ENCODE data around the gene CNOT6.

GRCh38 chr5:180474569-180474968, 19.6 kb upstream of the CNOT6 start:
- TF ChIP-seq SETDB1 (IDR thresholded peaks at IDR 0.05; ENCODE audit: insufficient read length, low read length) (no peak), ZFP69B (tag by site-specific recombination; IDR thresholded peaks at IDR 0.05) (no peak), CTCF (tag by site-specific recombination; IDR thresholded peaks at IDR 0.05) (no peak), ZFP3 (tag by site-specific recombination; IDR thresholded peaks at IDR 0.05; ENCODE audit: low read depth) (no peak), ELK4 (IDR thresholded peaks at IDR 0.05; ENCODE audit: borderline replicate concordance, low read depth, low read length) (no peak), ZNF274 (IDR thresholded peaks at IDR 0.05; ENCODE audit: low read length) (no peak), ZNF274 (tag by site-specific recombination; IDR thresholded peaks at IDR 0.05; ENCODE audit: borderline replicate concordance) (no peak), ZFP37 (tag by site-specific recombination; IDR thresholded peaks at IDR 0.05) (no peak), ZNF175 (tag by site-specific recombination; IDR thresholded peaks at IDR 0.05) (no peak), YY2 (tag by site-specific recombination; IDR thresholded peaks at IDR 0.05) (no peak), ZBTB7A (tag by site-specific recombination; IDR thresholded peaks at IDR 0.05; ENCODE audit: low read depth) (no peak), ZNF514 (tag by site-specific recombination; IDR thresholded peaks at IDR 0.05) (no peak)
- TF ChIP-seq, protein P1, sequence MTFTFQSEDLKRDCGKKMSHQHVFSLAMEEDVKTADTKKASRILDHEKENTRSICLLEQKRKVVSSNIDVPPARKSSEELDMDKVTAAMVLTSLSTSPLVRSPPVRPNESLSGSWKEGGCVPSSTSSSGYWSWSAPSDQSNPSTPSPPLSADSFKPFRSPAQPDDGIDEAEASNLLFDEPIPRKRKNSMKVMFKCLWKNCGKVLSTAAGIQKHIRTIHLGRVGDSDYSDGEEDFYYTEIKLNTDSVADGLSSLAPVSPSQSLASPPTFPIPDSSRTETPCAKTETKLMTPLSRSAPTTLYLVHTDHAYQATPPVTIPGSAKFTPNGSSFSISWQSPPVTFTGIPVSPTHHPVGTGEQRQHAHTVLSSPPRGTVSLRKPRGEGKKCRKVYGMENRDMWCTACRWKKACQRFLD (tag by site-specific recombination; IDR thresholded peaks at IDR 0.05) = no peak
- TF ChIP-seq, protein P2, sequence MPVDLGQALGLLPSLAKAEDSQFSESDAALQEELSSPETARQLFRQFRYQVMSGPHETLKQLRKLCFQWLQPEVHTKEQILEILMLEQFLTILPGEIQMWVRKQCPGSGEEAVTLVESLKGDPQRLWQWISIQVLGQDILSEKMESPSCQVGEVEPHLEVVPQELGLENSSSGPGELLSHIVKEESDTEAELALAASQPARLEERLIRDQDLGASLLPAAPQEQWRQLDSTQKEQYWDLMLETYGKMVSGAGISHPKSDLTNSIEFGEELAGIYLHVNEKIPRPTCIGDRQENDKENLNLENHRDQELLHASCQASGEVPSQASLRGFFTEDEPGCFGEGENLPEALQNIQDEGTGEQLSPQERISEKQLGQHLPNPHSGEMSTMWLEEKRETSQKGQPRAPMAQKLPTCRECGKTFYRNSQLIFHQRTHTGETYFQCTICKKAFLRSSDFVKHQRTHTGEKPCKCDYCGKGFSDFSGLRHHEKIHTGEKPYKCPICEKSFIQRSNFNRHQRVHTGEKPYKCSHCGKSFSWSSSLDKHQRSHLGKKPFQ (tag by site-specific recombination; IDR thresholded peaks at IDR 0.05) = no peak
- TF ChIP-seq, protein P3, sequence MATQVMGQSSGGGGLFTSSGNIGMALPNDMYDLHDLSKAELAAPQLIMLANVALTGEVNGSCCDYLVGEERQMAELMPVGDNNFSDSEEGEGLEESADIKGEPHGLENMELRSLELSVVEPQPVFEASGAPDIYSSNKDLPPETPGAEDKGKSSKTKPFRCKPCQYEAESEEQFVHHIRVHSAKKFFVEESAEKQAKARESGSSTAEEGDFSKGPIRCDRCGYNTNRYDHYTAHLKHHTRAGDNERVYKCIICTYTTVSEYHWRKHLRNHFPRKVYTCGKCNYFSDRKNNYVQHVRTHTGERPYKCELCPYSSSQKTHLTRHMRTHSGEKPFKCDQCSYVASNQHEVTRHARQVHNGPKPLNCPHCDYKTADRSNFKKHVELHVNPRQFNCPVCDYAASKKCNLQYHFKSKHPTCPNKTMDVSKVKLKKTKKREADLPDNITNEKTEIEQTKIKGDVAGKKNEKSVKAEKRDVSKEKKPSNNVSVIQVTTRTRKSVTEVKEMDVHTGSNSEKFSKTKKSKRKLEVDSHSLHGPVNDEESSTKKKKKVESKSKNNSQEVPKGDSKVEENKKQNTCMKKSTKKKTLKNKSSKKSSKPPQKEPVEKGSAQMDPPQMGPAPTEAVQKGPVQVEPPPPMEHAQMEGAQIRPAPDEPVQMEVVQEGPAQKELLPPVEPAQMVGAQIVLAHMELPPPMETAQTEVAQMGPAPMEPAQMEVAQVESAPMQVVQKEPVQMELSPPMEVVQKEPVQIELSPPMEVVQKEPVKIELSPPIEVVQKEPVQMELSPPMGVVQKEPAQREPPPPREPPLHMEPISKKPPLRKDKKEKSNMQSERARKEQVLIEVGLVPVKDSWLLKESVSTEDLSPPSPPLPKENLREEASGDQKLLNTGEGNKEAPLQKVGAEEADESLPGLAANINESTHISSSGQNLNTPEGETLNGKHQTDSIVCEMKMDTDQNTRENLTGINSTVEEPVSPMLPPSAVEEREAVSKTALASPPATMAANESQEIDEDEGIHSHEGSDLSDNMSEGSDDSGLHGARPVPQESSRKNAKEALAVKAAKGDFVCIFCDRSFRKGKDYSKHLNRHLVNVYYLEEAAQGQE (tag by site-specific recombination; IDR thresholded peaks at IDR 0.05) = no peak
